CD14-positive monocyte (primary cell): ENCODE measurements around the gene FTL. TPM values are rescaled to one million over a fixed set of nuclear protein-coding genes. Genes with fewer than 3 reads are reported as not detected.

ENCODE experiments used
- DNase-seq, 3 donors: peaks; one replicate each; pipeline ENCODE4 v3.0.0-alpha.2; 2011 to 2022
- H2AFZ ChIP-seq: 2 replicates; pipeline ENCODE4 v1.6.0; 2012; ENCODE audit warnings: mild to moderate bottlenecking, low read depth, low read length, inconsistent platforms; ENCODE audit not compliant: insufficient read depth, poor library complexity, severe bottlenecking
- H3K27ac ChIP-seq, 2 donors: 1 replicate in 1 of 2; 2 replicates in 1 of 2; pipeline ENCODE4 v1.5.1; 2012 to 2013; ENCODE audit warnings: low read length in 2 of 2, control low read depth in 1 of 2, inconsistent platforms in 1 of 2, low read depth in 1 of 2, mild to moderate bottlenecking in 1 of 2
- H3K27me3 ChIP-seq, 2 donors: one replicate each; pipeline versions ENCODE4 v1.6.0 to v1.6.1; 2011 to 2013; ENCODE audit warnings: low read length in 2 of 2; ENCODE audit not compliant: control insufficient read depth in 2 of 2, insufficient read depth in 2 of 2
- H3K36me3 ChIP-seq, 2 donors: replicated peaks in 1 of 2; 1 replicate in 1 of 2; 2 replicates in 1 of 2; pipeline versions ENCODE4 v1.5.1 to v1.6.1; 2012 to 2013; ENCODE audit warnings: low read length in 2 of 2, control low read depth in 1 of 2, inconsistent platforms in 1 of 2, mild to moderate bottlenecking in 1 of 2; ENCODE audit not compliant: insufficient read depth in 2 of 2, control insufficient read depth in 1 of 2
- H3K4me1 ChIP-seq, 2 donors: 1 replicate in 1 of 2; 2 replicates in 1 of 2; pipeline versions ENCODE4 v1.5.1 to v1.6.1; 2012 to 2013; ENCODE audit warnings: low read length in 2 of 2, control low read depth in 1 of 2, inconsistent platforms in 1 of 2, mild to moderate bottlenecking in 1 of 2, moderate library complexity in 1 of 2; ENCODE audit not compliant: insufficient read depth in 2 of 2, control insufficient read depth in 1 of 2
- H3K4me2 ChIP-seq: replicated peaks from 2 replicates; pipeline ENCODE3; 2012; ENCODE audit warnings: low read length, moderate library complexity, mild to moderate bottlenecking; ENCODE audit not compliant: poor library complexity, severe bottlenecking; ENCODE audit errors: extremely low read depth
- H3K4me3 ChIP-seq, 3 experiments: fragments of 200-600 bp in 1 of 3; sonication (generic) in 1 of 3; replicated peaks in 1 of 3; 1 replicate in 2 of 3; 2 replicates in 1 of 3; pipeline ENCODE4 v1.5.1; 2011 to 2013; ENCODE audit warnings: low read length in 3 of 3, mild to moderate bottlenecking in 3 of 3, control low read depth in 2 of 3, low read depth in 2 of 3, inconsistent platforms in 1 of 3, moderate library complexity in 1 of 3
- H3K79me2 ChIP-seq: 2 replicates; pipeline ENCODE4 v1.6.0; 2012; ENCODE audit warnings: mild to moderate bottlenecking, control low read depth, inconsistent platforms, low read length, moderate library complexity; ENCODE audit not compliant: insufficient read depth
- H3K9ac ChIP-seq: 2 replicates; pipeline ENCODE4 v1.6.0; 2017; ENCODE audit warnings: low read length, mild to moderate bottlenecking; ENCODE audit not compliant: insufficient read depth, poor library complexity, severe bottlenecking
- H3K9me3 ChIP-seq, 2 donors: replicated peaks in 1 of 2; 1 replicate in 1 of 2; 2 replicates in 1 of 2; pipeline versions ENCODE4 v1.5.1 to v1.6.1; 2012 to 2013; ENCODE audit warnings: low read length in 2 of 2, control low read depth in 1 of 2; ENCODE audit not compliant: control insufficient read depth in 1 of 2, insufficient read depth in 1 of 2
- H4K20me1 ChIP-seq: 2 replicates; pipeline ENCODE4 v1.6.0; 2012; ENCODE audit warnings: mild to moderate bottlenecking, low read length, control low read depth, moderate library complexity; ENCODE audit not compliant: insufficient read depth
- H3K27ac Mint-ChIP-seq, 7 donors: one replicate each; pipeline ENCODE4 v1.8.0; 2020; ENCODE audit warnings: mild to moderate bottlenecking in 7 of 7, mixed read lengths in 7 of 7, moderate library complexity in 6 of 7, inconsistent platforms in 2 of 7
- H3K27me3 Mint-ChIP-seq, 3 donors: one replicate each; pipeline ENCODE4 v1.8.0; 2021 to 2022; ENCODE audit warnings: low read depth in 3 of 3, mild to moderate bottlenecking in 3 of 3, mixed read lengths in 3 of 3, moderate library complexity in 3 of 3, inconsistent platforms in 1 of 3
- H3K36me3 Mint-ChIP-seq, 2 donors: one replicate each; pipeline ENCODE4 v1.8.0; 2020; ENCODE audit warnings: mixed read lengths in 2 of 2, inconsistent platforms in 1 of 2, mild to moderate bottlenecking in 1 of 2
- H3K4me1 Mint-ChIP-seq: one replicate; pipeline ENCODE4 v1.8.0; 2020; ENCODE audit warnings: mild to moderate bottlenecking, mixed read lengths
- H3K4me3 Mint-ChIP-seq, 2 donors: one replicate each; pipeline ENCODE4 v1.8.0; 2020; ENCODE audit warnings: mild to moderate bottlenecking in 2 of 2, mixed read lengths in 2 of 2, moderate library complexity in 1 of 2
- H3K9me3 Mint-ChIP-seq, 7 donors: one replicate each; pipeline ENCODE4 v1.8.0; 2020 to 2022; ENCODE audit warnings: mixed read lengths in 7 of 7, mild to moderate bottlenecking in 6 of 7, moderate library complexity in 6 of 7, inconsistent platforms in 2 of 7
- CTCF ChIP-seq: fragments of 200-600 bp; IDR thresholded peaks from one replicate; pipeline ENCODE4 v1.8.0; 2022; ENCODE audit warnings: antibody characterized with exemption, mild to moderate bottlenecking
- WGBS: methylation state at CpG from one replicate; pipeline ENCODE4 v1.1.5; 2013; ENCODE audit warnings: missing lambda C conversion rate; ENCODE audit not compliant: insufficient coverage; 5-methylcytosine and 5-hydroxymethylcytosine counted together
- intact Hi-C, 2 donors: fragments of 100-400 bp; cut with micrococcal nuclease; formaldehyde crosslinking; loops; one replicate each; pipeline versions ENCODE4 v1.15.0 to v1.15.1; 2023
- polyA plus RNA-seq, 3 donors: library from polyadenylated mRNA; depleted of rRNA in 1 of 3; unstranded in 2 of 3; stranded (reverse) in 1 of 3; fragments of 300-500 nt in 2 of 3; fragments of >200 nt in 1 of 3; fragmentation: Illumina TruSeq in 2 of 3; gene quantifications; 1 replicate in 2 of 3; 2 replicates in 1 of 3; pipeline ENCODE4 v1.2.3, GENCODE V29; 2012 to 2021

FTL gene
- polyA plus RNA-seq, 3 donors = 4,468 to 26,681 (median 23,650) TPM

DNA sequence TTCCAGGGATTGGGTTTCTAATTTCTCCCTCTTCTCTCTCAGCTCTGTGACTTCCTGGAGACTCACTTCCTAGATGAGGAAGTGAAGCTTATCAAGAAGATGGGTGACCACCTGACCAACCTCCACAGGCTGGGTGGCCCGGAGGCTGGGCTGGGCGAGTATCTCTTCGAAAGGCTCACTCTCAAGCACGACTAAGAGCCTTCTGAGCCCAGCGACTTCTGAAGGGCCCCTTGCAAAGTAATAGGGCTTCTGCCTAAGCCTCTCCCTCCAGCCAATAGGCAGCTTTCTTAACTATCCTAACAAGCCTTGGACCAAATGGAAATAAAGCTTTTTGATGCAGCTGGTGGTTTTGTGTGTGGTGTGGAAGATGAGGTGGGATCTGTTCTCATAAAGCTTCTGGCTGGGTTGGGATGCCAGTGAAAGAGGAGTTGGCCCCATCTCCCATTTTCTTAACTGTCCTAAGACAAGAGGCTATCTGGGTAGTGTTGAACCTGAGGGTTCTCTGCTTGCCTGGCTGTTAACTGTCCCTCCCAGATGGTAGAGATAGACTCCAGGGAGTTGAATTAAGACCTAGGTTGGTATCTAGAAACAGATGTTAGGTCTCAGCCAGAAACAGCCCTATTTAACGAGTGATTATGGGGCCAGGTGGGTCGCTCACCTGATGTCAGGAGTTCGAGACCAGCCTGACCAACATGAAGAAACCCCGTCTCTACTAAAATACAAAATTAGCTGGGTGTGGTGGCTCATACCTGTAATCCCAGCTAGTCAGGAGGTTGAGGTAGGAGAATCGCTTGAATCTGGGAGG is 1.6 kb downstream of the FTL start:
- peaks cover 67 to 76% of the 10 kb centered on the region in 2 donors for H3K4me1 ChIP-seq
- no peak for TF ChIP-seq CTCF
- peak overlapping the region; percentile 79 to 90 for H3K27ac ChIP-seq
- peak overlapping the region; percentile 99 to 100 for H3K4me3 Mint-ChIP-seq
- WGBS = 14% methylated on average over 1 of the region's 10 CpGs
- H4K20me1 ChIP-seq = peaks cover 34% of the 10 kb centered on the region
- H3K4me1 Mint-ChIP-seq = peaks cover 62% of the 10 kb centered on the region
- H3K4me2 ChIP-seq = peak overlapping the region; percentile 96
- DNase-seq = peak in 2 of 3 donors; percentile 48 to 68
- H3K79me2 ChIP-seq = peaks cover 53% of the 10 kb centered on the region
- intact Hi-C loops = loop anchor here (2.0 to 10.0 kb wide), 3 partner anchors 92 to 332 kb away; partner anchors contain the start of gene DBP (in 2 of the 2)
- peak overlapping the region; percentile 77 for H3K9ac ChIP-seq
- peaks cover 0 to 14% (median 0%) of the 10 kb centered on the region in 3 donors for H3K27me3 Mint-ChIP-seq
- peaks cover 31 to 44% of the 10 kb centered on the region in 2 donors for H3K36me3 Mint-ChIP-seq
- peak overlapping the region; percentile 95 to 99 (median 97) for H3K27ac Mint-ChIP-seq
- peaks cover 0 to 10% (median 0%) of the 10 kb centered on the region in 7 donors for H3K9me3 Mint-ChIP-seq
- no peaks in the 10 kb centered on the region for H3K9me3 ChIP-seq
- H3K36me3 ChIP-seq = peaks cover 20 to 41% of the 10 kb centered on the region in 2 donors
- H3K4me3 ChIP-seq = peak overlapping the region; percentile 86 to 99 (median 89)
- no peak overlapping the region for H2AFZ ChIP-seq
- H3K27me3 ChIP-seq = no peaks in the 10 kb centered on the region

DNA sequence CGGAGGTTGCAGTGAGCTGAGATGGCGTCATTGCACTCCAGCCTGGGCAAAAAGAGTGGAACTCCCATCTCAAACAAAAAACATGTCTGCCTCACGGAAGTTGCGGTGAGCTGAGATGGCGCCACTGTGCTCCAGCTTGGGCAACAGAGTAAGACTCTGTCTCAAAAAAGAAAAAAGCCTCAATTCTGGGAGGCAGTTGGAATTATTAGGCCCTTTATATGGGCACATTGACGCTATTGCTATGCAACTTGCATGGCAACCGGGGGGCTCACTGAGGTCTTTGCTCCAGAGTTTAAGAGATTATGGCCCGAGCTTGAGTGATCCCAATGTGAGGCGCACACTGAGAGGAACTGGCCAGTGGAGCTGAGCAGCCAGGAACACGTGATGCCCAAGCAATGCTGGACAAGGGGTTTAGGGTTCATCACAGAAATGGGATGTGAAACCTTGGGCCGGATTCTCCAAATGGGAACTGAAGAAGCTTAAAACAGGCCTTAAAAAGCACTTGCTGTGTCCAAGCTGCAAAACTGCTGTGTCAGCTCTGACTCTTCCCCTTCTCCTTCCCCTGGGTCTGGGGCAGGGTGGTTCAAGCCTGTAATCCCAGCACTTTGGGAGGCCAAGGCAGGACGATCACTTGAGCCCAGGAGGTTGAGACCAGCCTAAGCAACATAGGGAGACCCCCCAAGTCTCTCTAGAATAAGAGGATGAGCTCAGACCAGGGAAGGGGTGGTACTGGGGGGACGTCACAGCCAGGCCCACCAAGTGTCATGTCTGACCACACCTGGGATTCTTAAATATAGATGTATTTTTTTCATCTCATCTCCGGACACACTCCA is 2.5 kb downstream of the FTL start:
- Histone ChIP-seq H3K9ac (peak overlapping the region; percentile 77), H3K4me1 (peaks cover 59 to 68% of the 10 kb centered on the region in 2 donors), H4K20me1 (peaks cover 34% of the 10 kb centered on the region), H3K27me3 (no peaks in the 10 kb centered on the region), H3K27ac (peak overlapping the region; percentile 79 to 90), H3K79me2 (peaks cover 49% of the 10 kb centered on the region), H3K36me3 (peaks cover 20 to 44% of the 10 kb centered on the region in 2 donors), H3K4me3 (peak overlapping the region; percentile 86 to 99 (median 89)), H3K9me3 (no peaks in the 10 kb centered on the region), H2AFZ (no peak overlapping the region), H3K4me2 (peak overlapping the region; percentile 96)
- no peak for TF ChIP-seq CTCF
- peak; percentile 93 to 98 (median 98) for DNase-seq
- H3K4me3 Mint-ChIP-seq = peak overlapping the region; percentile 99 to 100
- H3K27ac Mint-ChIP-seq = peak overlapping the region; percentile 95 to 99 (median 97)
- WGBS = 8% methylated on average over 11 of the region's 14 CpGs
- H3K4me1 Mint-ChIP-seq = peaks cover 54% of the 10 kb centered on the region
- intact Hi-C loops = loop anchor here (2.0 to 10.0 kb wide), 3 partner anchors 93 to 333 kb away; partner anchors contain the start of gene DBP (in 2 of the 2)
- H3K36me3 Mint-ChIP-seq = peaks cover 31 to 49% of the 10 kb centered on the region in 2 donors
- H3K9me3 Mint-ChIP-seq = peaks cover 0 to 10% (median 0%) of the 10 kb centered on the region in 7 donors
- peaks cover 0 to 14% (median 0%) of the 10 kb centered on the region in 3 donors for H3K27me3 Mint-ChIP-seq
